Transverse colon (tissue), 4 donors: ENCODE measurements around the gene PLCG2.
"Not testable (repeated sequence)": the region's sequence is repeated elsewhere in the genome, so short reads cannot be mapped to it uniquely, and the experiment has no call there.

Experiments
- EP300 ChIP-seq: sonication (generic); formaldehyde crosslinking; IDR thresholded peaks from one replicate; pipeline ENCODE4 v1.6.1; 2017; ENCODE audit warnings: antibody characterized with exemption, low read depth
- POLR2A ChIP-seq: fragments of 450-650 bp; IDR thresholded peaks from one replicate; pipeline ENCODE4 v1.6.1; 2016; ENCODE audit warnings: antibody characterized with exemption, mild to moderate bottlenecking, moderate library complexity
- POLR2AphosphoS5 ChIP-seq, 3 donors: sonication (generic); formaldehyde crosslinking; IDR thresholded peaks; one replicate each; pipeline ENCODE4 v1.6.1; 2016; ENCODE audit warnings: antibody characterized with exemption in 3 of 3
- TF ChIP-seq, protein P1 (sequence below), 5 experiments: fragments of 200-600 bp in 3 of 5; fragments of 450-650 bp in 2 of 5; sonication (generic) in 3 of 5; IDR thresholded peaks; 1 replicate in 2 of 5; 2 replicates in 3 of 5; pipeline ENCODE4 v1.5.1; 2016 to 2017; ENCODE audit warnings: antibody characterized with exemption in 5 of 5, inconsistent platforms in 3 of 5, mild to moderate bottlenecking in 2 of 5, moderate library complexity in 1 of 5

DNA sequence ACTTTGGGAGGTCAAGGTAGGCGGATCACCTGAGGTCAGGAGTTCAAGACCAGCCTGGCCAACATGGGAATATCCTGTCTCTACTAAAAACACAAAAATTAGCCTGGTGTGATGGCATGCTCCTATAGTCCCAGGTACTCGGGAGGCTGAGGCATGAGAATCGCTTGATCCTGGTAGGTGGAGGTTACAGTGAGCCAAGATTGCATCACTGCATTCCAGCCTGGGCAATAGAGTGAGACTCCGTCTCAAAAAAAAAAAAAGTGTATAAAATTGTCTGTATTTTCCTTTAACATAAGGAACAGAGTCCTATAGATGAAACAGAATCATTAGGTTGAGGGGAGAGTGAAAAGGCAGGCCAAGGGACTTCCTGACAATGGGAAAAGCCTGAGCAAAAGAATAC lies 16.8 kb upstream of the PLCG2 start:
- TF ChIP-seq, protein P1, sequence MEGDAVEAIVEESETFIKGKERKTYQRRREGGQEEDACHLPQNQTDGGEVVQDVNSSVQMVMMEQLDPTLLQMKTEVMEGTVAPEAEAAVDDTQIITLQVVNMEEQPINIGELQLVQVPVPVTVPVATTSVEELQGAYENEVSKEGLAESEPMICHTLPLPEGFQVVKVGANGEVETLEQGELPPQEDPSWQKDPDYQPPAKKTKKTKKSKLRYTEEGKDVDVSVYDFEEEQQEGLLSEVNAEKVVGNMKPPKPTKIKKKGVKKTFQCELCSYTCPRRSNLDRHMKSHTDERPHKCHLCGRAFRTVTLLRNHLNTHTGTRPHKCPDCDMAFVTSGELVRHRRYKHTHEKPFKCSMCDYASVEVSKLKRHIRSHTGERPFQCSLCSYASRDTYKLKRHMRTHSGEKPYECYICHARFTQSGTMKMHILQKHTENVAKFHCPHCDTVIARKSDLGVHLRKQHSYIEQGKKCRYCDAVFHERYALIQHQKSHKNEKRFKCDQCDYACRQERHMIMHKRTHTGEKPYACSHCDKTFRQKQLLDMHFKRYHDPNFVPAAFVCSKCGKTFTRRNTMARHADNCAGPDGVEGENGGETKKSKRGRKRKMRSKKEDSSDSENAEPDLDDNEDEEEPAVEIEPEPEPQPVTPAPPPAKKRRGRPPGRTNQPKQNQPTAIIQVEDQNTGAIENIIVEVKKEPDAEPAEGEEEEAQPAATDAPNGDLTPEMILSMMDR (IDR thresholded peaks at IDR 0.05), result not testable (repeated sequence)
- not testable (repeated sequence) for TF ChIP-seq POLR2A; EP300; POLR2AphosphoS5 (IDR thresholded peaks at IDR 0.05)
